Measurements from ENCODE around the gene NPEPPS.
A peak's percentile ranks its signal among the peaks of the same experiment; 100 is the strongest.
"Not testable (repeated sequence)": the region's sequence is repeated elsewhere in the genome, so short reads cannot be mapped to it uniquely, and the experiment has no call there.

Gene NPEPPS

DNA sequence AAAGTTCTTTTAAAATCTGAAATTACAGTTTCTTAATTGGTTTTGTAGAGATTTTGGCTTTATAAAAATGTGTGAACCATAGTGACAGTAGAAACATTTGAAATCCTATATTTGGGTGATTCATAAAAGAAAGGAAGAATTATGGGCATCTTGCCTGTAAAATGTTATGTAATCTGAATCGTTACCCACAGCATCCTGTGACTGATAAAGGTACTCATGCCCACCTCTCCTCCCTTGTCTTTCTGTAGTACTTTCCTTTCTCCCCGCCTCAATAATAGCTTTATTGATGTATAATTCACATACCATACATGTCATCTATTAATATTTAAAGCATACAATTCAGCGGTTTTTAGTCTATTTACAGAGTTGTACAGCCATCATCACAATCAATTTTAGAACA, 36.4 kb downstream of the NPEPPS start:
- FAIRE-seq: not testable (repeated sequence)

DNA sequence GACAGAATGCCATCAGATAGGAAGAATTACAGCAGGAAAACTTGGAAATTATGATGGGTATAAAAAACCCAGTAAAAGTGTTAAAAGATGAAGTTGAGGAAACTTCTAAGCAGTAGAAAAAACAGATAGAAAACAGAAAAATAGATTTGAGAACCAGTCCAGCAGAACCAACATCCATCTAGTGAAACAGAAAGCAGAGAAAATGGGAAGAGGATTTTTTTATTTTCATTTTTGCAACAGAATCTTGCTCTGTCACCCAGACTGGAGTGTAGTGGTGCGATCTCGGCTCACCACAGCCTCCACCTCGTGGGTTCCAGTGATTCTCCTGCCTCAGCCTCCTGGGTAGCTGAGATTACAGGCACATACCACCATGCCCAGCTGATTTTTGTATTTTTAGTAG, 41.7 kb downstream of the NPEPPS start:
- not testable (repeated sequence) for FAIRE-seq

GRCh38 chr17:47582416-47582815, 51.5 kb downstream of the NPEPPS start:
- FAIRE-seq: not testable (repeated sequence)

- FAIRE-seq: not testable (repeated sequence)
Measured at GRCh38 chr17:47586378-47587055, 55.6 kb downstream of the NPEPPS start.

DNA sequence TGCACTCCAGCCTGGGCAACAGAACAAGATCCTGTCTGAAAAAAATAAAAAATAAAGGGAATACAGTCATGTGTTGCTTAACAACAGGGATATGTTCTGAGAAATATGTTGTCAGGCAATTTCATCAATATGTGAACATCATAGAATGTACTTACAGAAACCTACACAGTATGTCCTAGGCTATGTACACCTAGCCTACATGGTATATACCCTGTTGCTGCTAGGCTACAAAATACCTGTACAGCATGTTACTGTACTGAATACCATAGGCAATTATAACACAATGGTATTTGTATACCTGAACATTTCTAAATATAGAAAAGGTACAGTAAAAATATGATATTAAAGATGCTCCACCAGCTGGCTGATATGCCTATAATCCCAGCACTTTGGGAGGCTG, 62.6 kb downstream of the NPEPPS start:
- FAIRE-seq: not testable (repeated sequence)

DNA sequence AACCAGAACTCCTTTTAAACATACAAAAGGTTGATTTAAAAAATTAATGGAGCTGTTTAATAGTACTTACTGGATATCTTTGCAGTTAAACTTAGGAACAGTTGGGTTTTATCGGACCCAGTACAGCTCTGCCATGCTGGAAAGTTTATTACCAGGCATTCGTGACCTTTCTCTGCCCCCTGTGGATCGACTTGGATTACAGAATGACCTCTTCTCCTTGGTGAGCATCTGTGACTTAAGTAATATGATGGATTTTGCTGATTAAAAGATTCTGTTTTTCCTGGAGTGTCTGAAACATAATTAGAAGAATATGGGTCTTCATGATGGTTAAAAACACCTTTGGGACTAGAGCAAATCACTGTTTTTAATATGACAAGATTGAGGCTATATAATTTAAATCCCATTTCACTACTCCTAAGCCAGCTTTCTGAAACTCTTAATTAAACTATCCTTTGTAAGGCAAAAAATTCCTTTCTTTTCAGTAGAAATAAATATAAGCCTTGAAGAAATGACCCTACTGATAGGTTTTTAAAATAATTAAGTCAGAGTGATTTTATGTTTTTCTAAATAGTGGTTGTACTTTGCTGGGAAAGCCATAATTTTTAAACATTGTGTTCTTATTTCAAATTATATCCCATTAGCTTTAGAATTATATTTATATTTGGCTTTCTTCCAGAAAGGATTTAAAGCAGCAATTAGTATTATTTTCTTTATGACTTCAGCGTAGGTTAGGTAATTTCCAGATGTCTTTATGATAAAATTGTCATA, 73.1 kb downstream of the NPEPPS start:
- FAIRE-seq: no peak

DNA sequence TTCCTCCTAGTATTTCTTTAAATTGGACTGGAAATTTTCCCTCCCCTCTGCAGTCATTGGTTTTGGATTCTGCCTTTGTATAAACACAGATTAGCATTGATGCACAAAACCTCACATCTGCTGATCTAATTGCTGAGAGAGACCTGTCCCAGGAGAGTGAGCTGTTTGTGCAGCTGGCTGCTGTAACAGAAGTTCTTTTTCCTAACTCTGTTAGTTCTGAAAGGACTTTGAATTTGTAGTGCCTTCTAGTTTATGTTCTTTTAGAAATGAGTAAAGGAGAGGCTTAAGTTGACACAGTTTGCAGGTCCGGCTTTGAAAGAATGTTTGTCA, 73.7 kb downstream of the NPEPPS start:
- no peak for FAIRE-seq

DNA sequence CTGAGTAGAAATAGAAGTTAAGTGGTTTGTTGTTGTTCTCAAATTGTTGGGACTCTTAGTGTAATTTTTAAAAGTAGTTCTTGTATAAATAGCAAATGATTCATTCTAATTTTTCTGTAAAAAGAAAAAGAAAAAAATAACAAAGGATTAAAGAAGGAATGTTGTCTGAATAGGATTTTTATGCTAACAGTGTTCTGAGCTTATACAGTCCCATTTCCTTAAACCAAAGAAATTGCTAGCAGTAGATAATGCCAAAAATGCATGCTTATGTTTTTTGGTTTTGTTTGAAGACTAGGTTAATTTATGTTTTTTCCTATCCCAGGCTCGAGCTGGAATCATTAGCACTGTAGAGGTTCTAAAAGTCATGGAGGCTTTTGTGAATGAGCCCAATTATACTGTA, 74.1 kb downstream of the NPEPPS start:
- peak; percentile 37 for FAIRE-seq

GRCh38 chr17:47607481-47607880, 76.6 kb downstream of the NPEPPS start:
- FAIRE-seq: no peak

DNA sequence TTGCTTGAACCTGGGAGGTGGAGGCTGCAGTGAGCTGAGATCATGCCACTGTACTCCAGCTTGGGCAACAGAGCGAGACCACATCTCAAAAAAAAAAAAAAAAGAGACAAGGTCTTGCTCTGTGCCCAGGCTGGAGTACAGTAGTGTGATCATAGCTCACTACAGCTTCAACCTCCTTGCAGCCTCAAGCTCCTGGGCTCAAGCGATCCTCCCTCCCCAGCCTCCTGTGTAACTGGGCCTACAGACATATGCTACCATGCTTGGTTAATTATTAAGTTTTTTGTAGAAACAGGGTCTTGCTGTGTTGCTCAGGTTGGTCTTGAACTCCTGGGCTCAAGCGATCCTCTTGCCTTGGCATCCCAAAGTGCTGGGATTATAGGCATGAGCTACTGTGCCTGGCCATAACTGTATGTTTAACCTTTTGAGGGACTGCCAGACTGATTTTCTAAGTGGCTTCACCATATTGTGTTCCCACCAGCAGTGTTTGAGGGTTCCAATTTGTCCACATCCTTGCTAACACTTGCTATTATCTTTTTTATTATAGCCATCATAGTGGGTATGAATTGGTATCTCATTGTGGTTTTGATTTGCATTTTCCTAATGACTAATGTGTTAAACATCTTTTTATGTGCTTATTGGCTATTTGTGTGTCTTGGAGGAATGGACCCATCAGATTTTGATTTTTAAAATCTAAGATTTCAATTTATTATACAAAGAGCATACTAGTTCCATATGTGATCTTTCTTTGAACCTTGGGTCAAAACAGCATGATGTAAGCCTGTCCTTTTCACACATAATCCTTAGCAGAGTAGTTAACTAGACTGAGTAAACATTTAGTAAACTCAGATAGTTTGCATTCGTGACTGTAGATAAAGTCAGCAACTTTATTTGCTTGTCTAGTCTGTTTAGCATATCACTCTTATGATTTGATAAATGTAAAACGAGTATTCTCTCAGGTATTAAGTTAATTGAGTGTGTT, 80.8 kb downstream of the NPEPPS start:
- FAIRE-seq: no peak

DNA sequence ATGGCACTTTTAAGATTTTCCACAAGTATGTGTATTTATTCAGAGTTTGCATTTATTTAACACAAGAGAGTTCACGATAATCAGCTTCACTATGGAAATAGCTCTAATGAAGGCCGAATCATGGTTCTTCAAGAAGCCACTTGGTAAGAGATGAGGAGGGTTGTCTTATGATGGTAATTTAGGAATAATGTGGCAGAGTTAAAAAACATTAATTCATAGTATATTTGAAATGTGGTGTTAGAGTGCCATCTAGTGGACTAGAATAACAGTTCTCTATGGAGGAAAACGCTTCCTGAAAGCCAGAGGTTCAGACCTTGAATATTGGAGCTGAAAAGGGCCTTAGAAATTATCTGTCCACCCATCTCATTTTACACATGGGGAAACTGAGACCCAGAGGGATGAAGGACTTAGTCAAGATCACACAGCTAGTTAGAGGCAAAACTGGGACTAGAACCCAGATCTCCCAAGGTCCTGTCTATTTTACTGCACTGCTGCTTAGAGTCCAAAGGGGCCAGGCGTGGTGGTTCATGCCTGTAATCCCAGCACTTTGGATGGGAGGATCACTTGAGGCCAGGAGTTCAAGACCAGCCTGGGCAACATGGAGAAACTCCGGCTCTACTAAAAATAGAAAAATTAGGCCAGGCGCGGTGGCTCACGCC, 85.0 kb downstream of the NPEPPS start:
- peak; percentile 95 for FAIRE-seq

GRCh38 chr17:47618410-47618809, 87.5 kb downstream of the NPEPPS start:
- FAIRE-seq: no peak

GRCh38 chr17:47620503-47621245, 89.8 kb downstream of the NPEPPS start:
- FAIRE-seq: no peak

GRCh38 chr17:47621293-47622179, 90.6 kb downstream of the NPEPPS start:
- FAIRE-seq: peak; percentile 84

GRCh38 chr17:47622180-47622549, 91.3 kb downstream of the NPEPPS start:
- FAIRE-seq: no peak

DNA sequence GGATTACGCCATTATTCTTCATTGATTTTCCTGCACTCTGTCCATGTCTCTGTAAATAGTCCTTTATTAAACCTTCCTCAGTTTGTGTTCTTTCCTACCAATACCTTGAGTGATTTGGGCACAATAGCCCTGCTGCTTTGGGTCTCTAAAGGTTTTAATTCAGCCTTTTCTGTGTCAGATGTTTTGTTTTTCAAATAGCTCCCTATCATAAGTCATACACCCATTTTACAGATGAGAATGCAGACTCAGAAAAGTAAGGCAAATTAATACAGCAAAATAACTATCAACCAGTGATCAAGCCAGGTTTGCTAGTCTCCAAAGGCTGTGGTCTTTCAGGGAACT, 93.8 kb downstream of the NPEPPS start:
- no peak for FAIRE-seq

- FAIRE-seq: no peak
Measured at GRCh38 chr17:47628014-47628566, 97.2 kb downstream of the NPEPPS start.

DNA sequence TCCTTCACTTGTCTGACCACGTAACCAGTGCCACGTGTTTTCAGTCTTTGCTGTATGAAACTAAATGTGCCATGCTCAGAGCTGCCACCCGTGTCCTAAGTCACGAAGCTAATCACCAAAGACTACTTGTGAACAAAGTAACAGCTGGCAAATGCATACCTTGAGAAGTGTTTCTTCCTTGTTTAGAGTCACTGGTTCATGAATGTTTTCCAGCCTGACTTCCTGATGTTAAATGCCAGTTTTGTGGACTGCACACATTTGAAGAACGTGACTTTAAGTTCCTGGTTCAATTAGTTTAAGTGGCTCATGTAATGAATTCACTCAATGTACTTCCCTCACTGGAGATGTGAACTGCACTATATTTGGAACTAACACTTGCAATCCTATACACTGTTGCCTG, 98.9 kb downstream of the NPEPPS start:
- FAIRE-seq: no peak

DNA sequence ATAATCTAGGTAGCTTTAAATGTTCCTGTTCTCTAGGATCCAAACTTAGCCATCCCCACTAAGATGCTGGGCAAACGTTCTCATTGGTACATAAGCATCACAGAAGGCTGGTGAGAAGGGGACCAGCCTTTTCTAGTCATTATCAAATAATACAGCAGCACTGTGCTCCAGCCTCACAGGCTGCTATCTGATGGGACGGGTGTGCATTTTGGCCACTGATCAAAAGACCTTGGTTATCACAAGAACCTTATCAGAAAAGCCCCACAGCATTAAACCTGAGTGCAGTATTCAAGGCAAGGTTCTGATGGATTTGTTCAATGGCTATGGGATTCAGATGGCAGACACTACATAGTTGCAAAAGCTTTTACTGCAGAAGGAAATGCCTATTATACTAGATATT, 99.7 kb downstream of the NPEPPS start:
- no peak for FAIRE-seq

DNA sequence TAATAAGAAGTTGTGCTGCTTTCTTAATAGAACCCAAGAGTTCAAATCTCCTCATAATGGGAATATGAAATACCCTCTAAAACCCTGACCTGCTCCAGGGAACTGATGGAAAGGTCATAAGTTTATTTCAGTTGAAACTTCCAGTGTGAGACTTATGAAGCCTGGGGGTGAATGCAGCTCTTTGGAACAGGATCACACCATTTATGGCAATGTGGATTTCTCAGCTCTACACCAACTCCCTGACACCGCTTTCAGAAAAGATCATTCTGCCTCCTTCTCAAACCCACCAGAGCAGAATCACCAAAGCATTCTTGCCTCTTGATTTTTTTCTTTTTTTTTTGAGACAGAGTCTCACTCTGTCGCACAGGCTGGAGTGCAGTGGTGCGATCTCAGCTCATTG, 102.1 kb downstream of the NPEPPS start:
- no peak for FAIRE-seq

DNA sequence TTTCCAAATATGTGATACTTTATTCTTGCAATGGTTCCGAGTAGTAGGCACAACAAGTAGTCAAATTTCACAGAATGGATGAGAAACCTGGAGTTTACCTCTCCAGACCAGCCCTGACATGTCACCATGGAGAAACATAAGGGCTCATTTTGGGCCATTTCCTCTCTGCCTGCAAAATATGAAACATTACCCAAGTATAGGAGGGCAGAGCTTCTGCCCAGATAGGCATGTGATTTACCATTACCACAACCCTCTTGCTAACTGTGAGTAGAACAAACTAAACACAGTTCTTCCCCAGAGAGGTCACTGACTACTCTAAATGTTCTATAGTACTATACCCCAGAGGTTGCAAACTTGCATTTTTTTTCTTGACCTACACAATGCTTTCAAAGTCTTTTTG, 103.1 kb downstream of the NPEPPS start:
- FAIRE-seq: no peak
